K562 (cell line): Measurements from ENCODE around the gene RPE. TPM values are rescaled to one million over a fixed set of nuclear protein-coding genes. Genes with fewer than 3 reads are reported as not detected.

Source experiments
- AFF1 ChIP-seq, 2 experiments: fragments of 450-650 bp; IDR thresholded peaks; 2 replicates each; pipeline ENCODE4 v1.6.1; 2018; ENCODE audit warnings: mild to moderate bottlenecking in 2 of 2, low read depth in 1 of 2; ENCODE audit not compliant: partially characterized antibody in 2 of 2
- CBFB ChIP-seq: sonication (generic); formaldehyde crosslinking; IDR thresholded peaks from 2 replicates; pipeline ENCODE4 v1.4.0; 2020; ENCODE audit warnings: mild to moderate bottlenecking, missing genetic modification reagents
- CBX8 ChIP-seq: fragments of 200-600 bp; sonication (generic); IDR thresholded peaks from 2 replicates; pipeline ENCODE4 v1.6.1; 2012; ENCODE audit warnings: borderline replicate concordance, mixed run types, low read depth, mild to moderate bottlenecking, moderate library complexity, mixed read lengths, low read length, control low read depth, inconsistent platforms; ENCODE audit not compliant: poor library complexity, severe bottlenecking; ENCODE audit errors: extremely low read depth
- CLOCK ChIP-seq: fragments of 250-450 bp; sonication (Bioruptor Pico); IDR thresholded peaks from 2 replicates; pipeline ENCODE4 v1.4.0; 2020; ENCODE audit warnings: mild to moderate bottlenecking, moderate library complexity, borderline replicate concordance
- HNRNPK ChIP-seq: fragments of 200-400 bp; formaldehyde crosslinking; IDR thresholded peaks from one replicate; pipeline ENCODE4 v1.6.1; 2018; ENCODE audit warnings: mild to moderate bottlenecking, low read depth, low read length; ENCODE audit not compliant: poor library complexity, severe bottlenecking
- LCOR ChIP-seq: sonication (generic); formaldehyde crosslinking; IDR thresholded peaks from 2 replicates; pipeline ENCODE4 v1.8.0; 2022; ENCODE audit warnings: mild to moderate bottlenecking, missing genetic modification reagents
- PTTG1 ChIP-seq: fragments of 450-650 bp; IDR thresholded peaks from 2 replicates; pipeline ENCODE4 v1.6.1; 2016; ENCODE audit warnings: low read depth, mild to moderate bottlenecking, missing genetic modification characterization, missing compliant biosample characterization
- RAD21 ChIP-seq, 2 experiments: fragments of 250-450 bp in 1 of 2; fragments of 450-650 bp in 1 of 2; sonication (Bioruptor Pico) in 1 of 2; formaldehyde crosslinking in 1 of 2; IDR thresholded peaks in 1 of 2; conservative IDR thresholded peaks in 1 of 2; 2 replicates each; pipeline versions ENCODE4 v1.4.0 to v1.8.0; 2020 to 2022; ENCODE audit warnings: mild to moderate bottlenecking in 2 of 2, moderate library complexity in 1 of 2
- RBM22 ChIP-seq: fragments of 200-400 bp; formaldehyde crosslinking; IDR thresholded peaks from 2 replicates; pipeline ENCODE4 v1.6.1; 2018; ENCODE audit warnings: low read length, low read depth; ENCODE audit not compliant: poor library complexity, severe bottlenecking
- RFX1 ChIP-seq: fragments of 450-650 bp; IDR thresholded peaks from 2 replicates; pipeline ENCODE4 v1.6.1; 2016; ENCODE audit warnings: mild to moderate bottlenecking, moderate library complexity
- SAFB ChIP-seq: fragments of 200-400 bp; formaldehyde crosslinking; IDR thresholded peaks from 2 replicates; pipeline ENCODE4 v1.6.1; 2017; ENCODE audit warnings: low read depth, low read length, borderline replicate concordance
- TAF1 ChIP-seq: IDR thresholded peaks from 2 replicates; pipeline ENCODE4 v1.6.1; 2011; ENCODE audit warnings: mild to moderate bottlenecking, low read length, moderate library complexity; ENCODE audit not compliant: insufficient read depth, control insufficient read depth, severe bottlenecking; ENCODE audit errors: extremely low read depth
- TOE1 ChIP-seq, 2 experiments: fragments of 450-650 bp in 1 of 2; sonication (generic) in 1 of 2; formaldehyde crosslinking in 1 of 2; IDR thresholded peaks; 2 replicates each; pipeline versions ENCODE4 v1.7.1 to v1.8.0; 2016 to 2022; ENCODE audit warnings: borderline replicate concordance in 2 of 2, mild to moderate bottlenecking in 2 of 2, antibody characterized with exemption in 1 of 2, inconsistent platforms in 1 of 2, low read depth in 1 of 2, missing genetic modification reagents in 1 of 2, moderate library complexity in 1 of 2
- ZNF24 ChIP-seq: fragments of 450-650 bp; IDR thresholded peaks from 2 replicates; pipeline ENCODE4 v1.6.1; 2016
- ZNF274 ChIP-seq: IDR thresholded peaks from 2 replicates; pipeline ENCODE4 v1.6.1; 2011; ENCODE audit warnings: low read depth, mild to moderate bottlenecking, low read length, moderate library complexity, borderline replicate concordance
- polyA plus RNA-seq, 8 experiments: library from polyadenylated mRNA; depleted of rRNA in 4 of 8; stranded (reverse) in 5 of 8; unstranded in 3 of 8; fragments of >200 nt; fragmentation: Nextera tagmentation in 2 of 8; fragmentation: Illumina TruSeq in 1 of 8; extraction: Ambion mirVana in 2 of 8; extraction: Trizol in 1 of 8; gene quantifications; 2 replicates each; pipeline versions ENCODE4 v1.2.1 to v1.2.3, GENCODE V29; 2011 to 2014; ENCODE audit warnings: inconsistent platforms in 1 of 8, missing spikeins in 1 of 8
- total RNA-seq, 7 experiments: library from RNA; depleted of rRNA in 6 of 7; stranded (reverse); fragments of >200 nt in 6 of 7; fragmentation: Illumina TruSeq in 2 of 7; extraction: Trizol in 2 of 7; gene quantifications; 2 replicates each; pipeline versions ENCODE4 v1.2.1 to v1.2.3, GENCODE V29; 2011 to 2021; ENCODE audit warnings: low replicate concordance in 1 of 7

RPE gene
- total and polyA plus RNA-seq, 9 of the 15 experiments (the other 6 are each of a cell fraction or from before 2014, with no cell fraction given): 33.5 to 65.3 (median 50.4) TPM

GRCh38 chr2:209988010-209988409, 14.4 kb upstream of the RPE start (continued):
- TF ChIP-seq AFF1 (IDR thresholded peaks at IDR 0.05; ENCODE audit: low read depth in 1 of 2, partially characterized antibody in 2 of 2) (no peak), RFX1 (no peak), RBM22 (no peak), ZNF274 (no peak), SAFB (no peak), CBX8 (no peak), PTTG1 (tag) (no peak), LCOR (CRISPR knock-in tag) (no peak), CLOCK (no peak), ZNF24 (no peak), TOE1 (IDR thresholded peaks at IDR 0.05; ENCODE audit: borderline replicate concordance) (no peak), TOE1 (CRISPR knock-in tag; IDR thresholded peaks at IDR 0.05; ENCODE audit: borderline replicate concordance, low read depth) (no peak), HNRNPK (no peak), RAD21 (CRISPR knock-in tag; conservative IDR thresholded peaks at IDR 0.05 in 1 of 2, IDR thresholded peaks at IDR 0.05 in 1 of 2) (no peak), CBFB (CRISPR knock-in tag) (no peak), TAF1 (no peak)
